SK-N-SH (cell line): ENCODE data around the gene ACAP2. TPM values are rescaled to one million over a fixed set of nuclear protein-coding genes. Genes with fewer than 3 reads are reported as not detected.
A peak's percentile ranks its signal among the peaks of the same experiment; 100 is the strongest.

Experiments used
- CTCF ChIA-PET: fragments of 300-600, 350-600 bp; formaldehyde crosslinking; extraction: SDS; loops from one replicate; lab custom pipeline; 2021; lab: Yijun Ruan, JAX
- POLR2A ChIA-PET: fragments of 350-600 bp; sonication (Branson Sonifier 250); formaldehyde crosslinking; extraction: SDS; loops from one replicate; lab custom pipeline; 2020; ENCODE audit warnings: antibody characterized with exemption, inconsistent platforms; lab: Yijun Ruan, JAX
- DNase-seq: peaks from one replicate; pipeline ENCODE4 v3.0.0; 2012
- H2AFZ ChIP-seq: fragments of 200-600 bp; sonication (generic); 2 replicates; pipeline ENCODE4 v1.8.1; 2016; ENCODE audit warnings: antibody characterized with exemption, mild to moderate bottlenecking, low read depth
- H3F3A ChIP-seq: fragments of 200-600 bp; sonication (generic); replicated peaks from 2 replicates; pipeline ENCODE3; 2016; ENCODE audit warnings: antibody characterized with exemption, mild to moderate bottlenecking; ENCODE audit not compliant: insufficient read depth
- H3K27ac ChIP-seq, 2 experiments: fragments of 200-500 bp in 1 of 2; fragments of 200-600 bp in 1 of 2; sonication (Bioruptor generic) in 1 of 2; sonication (generic), shearing (Covaris generic) in 1 of 2; 2 replicates each; pipeline versions ENCODE4 v1.5.1 to v1.6.1; 2014 to 2016; ENCODE audit warnings: low read depth in 2 of 2, inconsistent platforms in 1 of 2, low read length in 1 of 2, mild to moderate bottlenecking in 1 of 2, mixed read lengths in 1 of 2
- H3K27me3 ChIP-seq: fragments of 200-600 bp; sonication (generic), shearing (Covaris generic); 2 replicates; pipeline ENCODE4 v1.6.1; 2016; ENCODE audit warnings: mixed run types; ENCODE audit not compliant: insufficient read depth
- H3K36me3 ChIP-seq, 2 experiments: fragments of 200-500 bp in 1 of 2; fragments of 200-600 bp in 1 of 2; sonication (Bioruptor generic) in 1 of 2; sonication (generic) in 1 of 2; replicated peaks in 1 of 2; 2 replicates each; pipeline versions ENCODE3 to v1.5.1; 2014 to 2016; ENCODE audit warnings: low read length in 1 of 2, mild to moderate bottlenecking in 1 of 2; ENCODE audit not compliant: insufficient read depth in 2 of 2, control insufficient read depth in 1 of 2
- H3K4me1 ChIP-seq, 2 experiments: fragments of 200-500 bp in 1 of 2; fragments of 200-600 bp in 1 of 2; sonication (Bioruptor generic) in 1 of 2; sonication (generic), shearing (Covaris generic) in 1 of 2; 2 replicates each; pipeline versions ENCODE4 v1.5.1 to v1.6.1; 2014 to 2016; ENCODE audit warnings: low read depth in 1 of 2, low read length in 1 of 2, mixed run types in 1 of 2; ENCODE audit not compliant: insufficient read depth in 2 of 2, control insufficient read depth in 1 of 2
- H3K4me2 ChIP-seq: fragments of 200-600 bp; sonication (generic), shearing (Covaris generic); 2 replicates; pipeline ENCODE4 v1.6.1; 2017; ENCODE audit warnings: mixed run types
- H3K4me3 ChIP-seq, 2 experiments: fragments of 200-500 bp in 1 of 2; fragments of 200-600 bp in 1 of 2; sonication (Bioruptor generic) in 1 of 2; sonication (generic), shearing (Covaris generic) in 1 of 2; 2 replicates each; pipeline versions ENCODE4 v1.5.1 to v1.8.1; 2014 to 2016; ENCODE audit warnings: low read depth in 2 of 2, inconsistent platforms in 1 of 2, low read length in 1 of 2, mild to moderate bottlenecking in 1 of 2, mixed read lengths in 1 of 2, moderate library complexity in 1 of 2
- H3K79me2 ChIP-seq: fragments of 200-600 bp; sonication (generic); 2 replicates; pipeline ENCODE4 v1.8.1; 2017; ENCODE audit warnings: mild to moderate bottlenecking; ENCODE audit not compliant: insufficient read depth
- H3K9ac ChIP-seq: fragments of 200-600 bp; sonication (generic); 2 replicates; pipeline ENCODE4 v1.6.1; 2017; ENCODE audit warnings: mixed run types
- H3K9me2 ChIP-seq: fragments of 200-600 bp; sonication (generic); 2 replicates; pipeline ENCODE4 v1.6.1; 2017; ENCODE audit warnings: mixed run types
- H3K9me3 ChIP-seq: fragments of 200-600 bp; sonication (generic); 2 replicates; pipeline ENCODE4 v1.6.1; 2017; ENCODE audit warnings: mixed run types, mild to moderate bottlenecking, moderate library complexity
- H4K20me1 ChIP-seq: fragments of 200-600 bp; sonication (generic); 2 replicates; pipeline ENCODE4 v1.6.1; 2017; ENCODE audit warnings: mild to moderate bottlenecking, mixed run types; ENCODE audit not compliant: insufficient read depth
- CHD2 ChIP-seq: fragments of 150-350 bp; IDR thresholded peaks from 2 replicates; pipeline ENCODE4 v1.6.1; 2018; ENCODE audit warnings: low read length; ENCODE audit not compliant: partially characterized antibody
- ELF1 ChIP-seq: IDR thresholded peaks from 2 replicates; pipeline ENCODE4 v1.4.0; 2012
- EP300 ChIP-seq, 2 experiments: IDR thresholded peaks; 2 replicates each; pipeline versions ENCODE4 v1.4.0 to v1.6.1; 2012; ENCODE audit warnings: borderline replicate concordance in 1 of 2, low read depth in 1 of 2, low read length in 1 of 2
- EZH2phosphoT487 ChIP-seq: fragments of 200-600 bp; sonication (generic); IDR thresholded peaks from 2 replicates; pipeline ENCODE4 v1.6.1; 2017; ENCODE audit warnings: low read depth, mixed run types, mild to moderate bottlenecking, antibody characterized with exemption, moderate library complexity, borderline replicate concordance
- GATA2 ChIP-seq: sonication (generic); formaldehyde crosslinking; IDR thresholded peaks from 2 replicates; pipeline ENCODE4 v1.5.0; 2020; ENCODE audit warnings: mild to moderate bottlenecking, missing genetic modification reagents
- MXI1 ChIP-seq: IDR thresholded peaks from 2 replicates; pipeline ENCODE4 v1.6.1; 2012; ENCODE audit warnings: mild to moderate bottlenecking, low read depth, low read length, improper control_type of control experiment
- NFIC ChIP-seq: IDR thresholded peaks from 2 replicates; pipeline ENCODE4 v1.4.0; 2012; ENCODE audit warnings: borderline replicate concordance
- RCOR1 ChIP-seq: fragments of 150-350 bp; IDR thresholded peaks from 2 replicates; pipeline ENCODE4 v1.6.1; 2017; ENCODE audit warnings: antibody characterized with exemption, low read length
- SIN3A ChIP-seq: IDR thresholded peaks from 2 replicates; pipeline ENCODE4 v1.6.1; 2012; ENCODE audit warnings: low read depth, mild to moderate bottlenecking, low read length, moderate library complexity, borderline replicate concordance
- TCF12 ChIP-seq: IDR thresholded peaks from 2 replicates; pipeline ENCODE4 v1.4.0; 2012
- TEAD4 ChIP-seq: IDR thresholded peaks from 2 replicates; pipeline ENCODE4 v1.4.0; 2012; ENCODE audit warnings: mild to moderate bottlenecking, borderline replicate concordance; ENCODE audit not compliant: insufficient read depth
- WGBS: methylation state at CpG from one replicate; pipeline ENCODE4 v1.1.6; 2017; ENCODE audit warnings: low lambda C conversion rate; 5-methylcytosine and 5-hydroxymethylcytosine counted together
- polyA plus RNA-seq, 3 experiments: library from polyadenylated mRNA; depleted of rRNA; stranded (reverse); fragments of >200 nt; gene quantifications; 2 replicates each; pipeline ENCODE4 v1.2.3, GENCODE V29; 2012
- TF ChIP-seq, protein P1 (sequence below): IDR thresholded peaks from 2 replicates; pipeline ENCODE4 v1.4.0; 2012; ENCODE audit warnings: low read depth
- TF ChIP-seq, protein P2 (sequence below): fragments of 150-350 bp; IDR thresholded peaks from 2 replicates; pipeline ENCODE4 v1.6.1; 2017; ENCODE audit warnings: antibody characterized with exemption, low read length, low read depth, borderline replicate concordance
- TF ChIP-seq, protein P3 (sequence below): fragments of 150-350 bp; IDR thresholded peaks from 2 replicates; pipeline ENCODE4 v1.6.1; 2016; ENCODE audit warnings: mild to moderate bottlenecking, low read depth, low read length
- TF ChIP-seq, protein P4 (sequence below): fragments of 200-600 bp; sonication (generic); IDR thresholded peaks from 2 replicates; pipeline ENCODE4 v1.6.1; 2017; ENCODE audit warnings: antibody characterized with exemption, mild to moderate bottlenecking, moderate library complexity
- TF ChIP-seq, protein P5 (sequence below): IDR thresholded peaks from 2 replicates; pipeline ENCODE4 v1.4.0; 2012; ENCODE audit warnings: low read depth, borderline replicate concordance
- TF ChIP-seq, protein P6 (sequence below): IDR thresholded peaks from 2 replicates; pipeline ENCODE4; 2012

The ACAP2 gene
- polyA plus RNA-seq, 1 of the 3 experiments (the other 2 are of a cell fraction) = 6.8 TPM

DNA sequence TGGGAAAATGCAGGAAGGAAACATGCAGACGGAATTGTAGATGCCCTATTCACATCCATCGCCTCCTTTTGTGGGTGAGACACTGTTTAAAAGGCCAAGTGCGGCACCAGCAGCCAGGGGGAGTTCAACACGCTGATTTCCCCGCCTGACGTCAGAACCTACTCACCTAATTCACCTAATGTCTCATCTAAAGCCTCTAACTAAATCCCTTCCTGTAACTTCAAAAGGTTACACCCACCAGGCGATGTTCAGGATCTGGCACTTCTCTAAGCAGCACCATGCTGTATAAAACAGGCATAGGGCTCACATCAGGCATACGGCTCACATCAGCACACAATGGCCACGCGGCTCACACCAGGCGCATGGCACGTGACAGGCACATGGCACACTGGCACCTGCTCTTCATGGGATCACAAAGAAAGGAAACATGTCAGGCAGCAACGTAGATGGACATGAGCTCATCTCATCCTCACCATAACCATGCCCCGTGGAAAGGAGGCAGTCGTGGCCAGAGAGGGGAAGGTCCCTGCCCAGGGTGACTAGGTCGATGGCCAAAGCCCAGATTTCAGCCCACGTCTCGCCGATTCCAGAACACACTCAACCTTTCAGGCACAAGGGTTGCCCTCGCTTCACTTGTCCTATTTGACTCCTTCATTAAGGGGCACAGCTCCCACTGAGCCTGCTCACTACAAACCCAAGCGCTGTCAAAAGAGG is 193.6 kb downstream of the ACAP2 start:
- no peak overlapping the region for H3K4me3 ChIP-seq
- 0 out of 2 replicates have a peak, but pooled peaks cover 3% of the 10 kb centered on the region for H4K20me1 ChIP-seq
- H3K9me3 ChIP-seq = no peaks in the 10 kb centered on the region
- H3K27ac ChIP-seq = peak overlapping the region in 1 of 2 experiments; percentile 17; a peak in 1 of 4 replicates
- H3K79me2 ChIP-seq = peaks cover 50% of the 10 kb centered on the region
- H3K27me3 ChIP-seq = no peaks in the 10 kb centered on the region
- no peak overlapping the region for H2AFZ ChIP-seq
- no peak overlapping the region for H3K9ac ChIP-seq
- H3K4me1 ChIP-seq = peaks cover 15 to 66% of the 10 kb centered on the region in 2 experiments
- ChIA-PET POLR2A (interaction anchor here (0.7 kb wide), 1 partner anchor 10 kb away, joined by 3 read pairs; no protein-coding TSS in a partner anchor), CTCF (interaction anchor here (0.7 to 4.4 kb wide), 5 partner anchors 22 to 577 kb away, joined by 3 to 23 read pairs (median 4); partner anchors contain the start of genes FAM43A, LSG1 and XXYLT1)
- no peaks in the 10 kb centered on the region for H3K9me2 ChIP-seq
- H3K36me3 ChIP-seq = no peaks in the 10 kb centered on the region
- H3K4me2 ChIP-seq = no peak overlapping the region
- H3F3A ChIP-seq = peaks cover 4% of the 10 kb centered on the region
- WGBS = 97% methylated on average over 21 of the region's 21 CpGs
- no peak for DNase-seq
- TF ChIP-seq, protein P1, sequence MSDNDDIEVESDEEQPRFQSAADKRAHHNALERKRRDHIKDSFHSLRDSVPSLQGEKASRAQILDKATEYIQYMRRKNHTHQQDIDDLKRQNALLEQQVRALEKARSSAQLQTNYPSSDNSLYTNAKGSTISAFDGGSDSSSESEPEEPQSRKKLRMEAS = no peak
- TF ChIP-seq EP300 (IDR thresholded peaks at IDR 0.05; ENCODE audit: borderline replicate concordance in 1 of 2, low read depth in 1 of 2, low read length in 1 of 2) (no peak), GATA2 (no peak), TCF12 (no peak), ELF1 (no peak), TEAD4 (no peak), EZH2phosphoT487 (no peak), CHD2 (no peak), MXI1 (no peak), NFIC (no peak)
- TF ChIP-seq, protein P2, sequence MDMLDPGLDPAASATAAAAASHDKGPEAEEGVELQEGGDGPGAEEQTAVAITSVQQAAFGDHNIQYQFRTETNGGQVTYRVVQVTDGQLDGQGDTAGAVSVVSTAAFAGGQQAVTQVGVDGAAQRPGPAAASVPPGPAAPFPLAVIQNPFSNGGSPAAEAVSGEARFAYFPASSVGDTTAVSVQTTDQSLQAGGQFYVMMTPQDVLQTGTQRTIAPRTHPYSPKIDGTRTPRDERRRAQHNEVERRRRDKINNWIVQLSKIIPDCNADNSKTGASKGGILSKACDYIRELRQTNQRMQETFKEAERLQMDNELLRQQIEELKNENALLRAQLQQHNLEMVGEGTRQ = no peak
- TF ChIP-seq, protein P3, sequence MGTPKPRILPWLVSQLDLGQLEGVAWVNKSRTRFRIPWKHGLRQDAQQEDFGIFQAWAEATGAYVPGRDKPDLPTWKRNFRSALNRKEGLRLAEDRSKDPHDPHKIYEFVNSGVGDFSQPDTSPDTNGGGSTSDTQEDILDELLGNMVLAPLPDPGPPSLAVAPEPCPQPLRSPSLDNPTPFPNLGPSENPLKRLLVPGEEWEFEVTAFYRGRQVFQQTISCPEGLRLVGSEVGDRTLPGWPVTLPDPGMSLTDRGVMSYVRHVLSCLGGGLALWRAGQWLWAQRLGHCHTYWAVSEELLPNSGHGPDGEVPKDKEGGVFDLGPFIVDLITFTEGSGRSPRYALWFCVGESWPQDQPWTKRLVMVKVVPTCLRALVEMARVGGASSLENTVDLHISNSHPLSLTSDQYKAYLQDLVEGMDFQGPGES = no peak

DNA sequence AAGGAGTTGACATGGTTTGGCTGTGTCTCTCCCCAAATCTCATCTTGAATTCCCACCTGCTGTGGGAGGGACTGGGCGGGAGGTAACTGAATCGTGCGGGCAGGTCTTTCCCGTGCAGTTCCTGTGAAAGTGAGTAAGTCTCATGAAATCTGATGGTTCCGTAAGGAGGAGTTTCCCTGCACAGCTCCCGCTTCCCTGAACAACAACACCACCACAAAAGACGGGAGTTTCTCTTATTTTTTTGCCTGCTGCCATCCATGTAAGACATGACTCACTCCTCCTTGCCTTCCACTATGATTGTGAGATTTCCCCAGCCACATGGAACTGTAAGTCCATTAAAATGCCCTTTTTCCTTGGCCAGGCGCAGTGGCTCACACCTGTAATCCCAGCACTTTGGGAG is 194.5 kb downstream of the ACAP2 start:
- no peaks in the 10 kb centered on the region for H3K9me3 ChIP-seq
- DNase-seq = no peak
- peaks cover 4% of the 10 kb centered on the region for H3F3A ChIP-seq
- POLR2A ChIA-PET = no interaction called here
- peaks cover 43% of the 10 kb centered on the region for H3K79me2 ChIP-seq
- no peaks in the 10 kb centered on the region for H3K9me2 ChIP-seq
- H3K27me3 ChIP-seq = no peaks in the 10 kb centered on the region
- 95% methylated on average over 8 of the region's 8 CpGs for WGBS
- H3K4me2 ChIP-seq = no peak overlapping the region
- H3K36me3 ChIP-seq = no peaks in the 10 kb centered on the region
- no peak overlapping the region for H3K27ac ChIP-seq
- 0 out of 2 replicates have a peak, but pooled peaks cover 3% of the 10 kb centered on the region for H4K20me1 ChIP-seq
- H3K9ac ChIP-seq = no peak overlapping the region
- peaks cover 13 to 66% of the 10 kb centered on the region in 2 experiments for H3K4me1 ChIP-seq
- no peak overlapping the region for H2AFZ ChIP-seq
- TF ChIP-seq RCOR1 = no peak
- TF ChIP-seq, protein P2 = no peak
- TF ChIP-seq, protein P4, sequence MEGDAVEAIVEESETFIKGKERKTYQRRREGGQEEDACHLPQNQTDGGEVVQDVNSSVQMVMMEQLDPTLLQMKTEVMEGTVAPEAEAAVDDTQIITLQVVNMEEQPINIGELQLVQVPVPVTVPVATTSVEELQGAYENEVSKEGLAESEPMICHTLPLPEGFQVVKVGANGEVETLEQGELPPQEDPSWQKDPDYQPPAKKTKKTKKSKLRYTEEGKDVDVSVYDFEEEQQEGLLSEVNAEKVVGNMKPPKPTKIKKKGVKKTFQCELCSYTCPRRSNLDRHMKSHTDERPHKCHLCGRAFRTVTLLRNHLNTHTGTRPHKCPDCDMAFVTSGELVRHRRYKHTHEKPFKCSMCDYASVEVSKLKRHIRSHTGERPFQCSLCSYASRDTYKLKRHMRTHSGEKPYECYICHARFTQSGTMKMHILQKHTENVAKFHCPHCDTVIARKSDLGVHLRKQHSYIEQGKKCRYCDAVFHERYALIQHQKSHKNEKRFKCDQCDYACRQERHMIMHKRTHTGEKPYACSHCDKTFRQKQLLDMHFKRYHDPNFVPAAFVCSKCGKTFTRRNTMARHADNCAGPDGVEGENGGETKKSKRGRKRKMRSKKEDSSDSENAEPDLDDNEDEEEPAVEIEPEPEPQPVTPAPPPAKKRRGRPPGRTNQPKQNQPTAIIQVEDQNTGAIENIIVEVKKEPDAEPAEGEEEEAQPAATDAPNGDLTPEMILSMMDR = no peak
- TF ChIP-seq ELF1 = no peak
- TF ChIP-seq, protein P5, sequence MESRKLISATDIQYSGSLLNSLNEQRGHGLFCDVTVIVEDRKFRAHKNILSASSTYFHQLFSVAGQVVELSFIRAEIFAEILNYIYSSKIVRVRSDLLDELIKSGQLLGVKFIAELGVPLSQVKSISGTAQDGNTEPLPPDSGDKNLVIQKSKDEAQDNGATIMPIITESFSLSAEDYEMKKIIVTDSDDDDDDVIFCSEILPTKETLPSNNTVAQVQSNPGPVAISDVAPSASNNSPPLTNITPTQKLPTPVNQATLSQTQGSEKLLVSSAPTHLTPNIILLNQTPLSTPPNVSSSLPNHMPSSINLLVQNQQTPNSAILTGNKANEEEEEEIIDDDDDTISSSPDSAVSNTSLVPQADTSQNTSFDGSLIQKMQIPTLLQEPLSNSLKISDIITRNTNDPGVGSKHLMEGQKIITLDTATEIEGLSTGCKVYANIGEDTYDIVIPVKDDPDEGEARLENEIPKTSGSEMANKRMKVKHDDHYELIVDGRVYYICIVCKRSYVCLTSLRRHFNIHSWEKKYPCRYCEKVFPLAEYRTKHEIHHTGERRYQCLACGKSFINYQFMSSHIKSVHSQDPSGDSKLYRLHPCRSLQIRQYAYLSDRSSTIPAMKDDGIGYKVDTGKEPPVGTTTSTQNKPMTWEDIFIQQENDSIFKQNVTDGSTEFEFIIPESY = no peak
- TF ChIP-seq SIN3A = no peak
- TF ChIP-seq CHD2 = no peak
- TF ChIP-seq, protein P6, sequence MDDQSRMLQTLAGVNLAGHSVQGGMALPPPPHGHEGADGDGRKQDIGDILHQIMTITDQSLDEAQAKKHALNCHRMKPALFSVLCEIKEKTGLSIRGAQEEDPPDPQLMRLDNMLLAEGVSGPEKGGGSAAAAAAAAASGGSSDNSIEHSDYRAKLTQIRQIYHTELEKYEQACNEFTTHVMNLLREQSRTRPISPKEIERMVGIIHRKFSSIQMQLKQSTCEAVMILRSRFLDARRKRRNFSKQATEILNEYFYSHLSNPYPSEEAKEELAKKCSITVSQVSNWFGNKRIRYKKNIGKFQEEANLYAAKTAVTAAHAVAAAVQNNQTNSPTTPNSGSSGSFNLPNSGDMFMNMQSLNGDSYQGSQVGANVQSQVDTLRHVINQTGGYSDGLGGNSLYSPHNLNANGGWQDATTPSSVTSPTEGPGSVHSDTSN = no peak
- H3K4me3 ChIP-seq = no peak overlapping the region
- CTCF ChIA-PET = interaction anchor here (0.7 kb wide), 1 partner anchor 577 kb away, joined by 3 read pairs; the partner anchor contains the start of gene LSG1
